Bronchial epithelial cell (primary cell): ENCODE measurements around the gene SLAMF6. TPM values are rescaled to one million over a fixed set of nuclear protein-coding genes. Genes with fewer than 3 reads are reported as not detected.

Experiments used
- DNase-seq: peaks from one replicate; pipeline ENCODE4 v3.0.0-alpha.2; 2010; ENCODE audit warnings: low read depth
- FAIRE-seq: peaks from 2 replicates; lab custom pipeline; 2011; peaks lifted over from hg19 to GRCh38; lab: Jason Lieb, UNC
- H3K27me3 ChIP-seq: 2 replicates; pipeline ENCODE4 v1.5.1; 2011; ENCODE audit warnings: low read length; ENCODE audit not compliant: control insufficient read depth, insufficient read depth
- H3K36me3 ChIP-seq: 2 replicates; pipeline ENCODE4 v1.5.1; 2011; ENCODE audit warnings: low read length; ENCODE audit not compliant: control insufficient read depth, insufficient read depth
- H3K4me3 ChIP-seq: 2 replicates; pipeline ENCODE4 v1.5.1; 2011; ENCODE audit warnings: mild to moderate bottlenecking, low read depth, low read length, control low read depth
- total RNA-seq: library from RNA; depleted of rRNA; stranded (reverse); fragments of >200 nt; gene quantifications from 2 replicates; pipeline ENCODE4 v1.2.1, GENCODE V29; 2014
- TF ChIP-seq, protein P1 (sequence below): IDR thresholded peaks from 2 replicates; pipeline ENCODE4 v1.5.1; 2011; ENCODE audit warnings: mild to moderate bottlenecking, moderate library complexity, low read length, control low read depth, inconsistent platforms; ENCODE audit not compliant: insufficient read depth, severe bottlenecking

The SLAMF6 gene
- total RNA-seq, 1 donor from 2014 or later = not detected

DNA sequence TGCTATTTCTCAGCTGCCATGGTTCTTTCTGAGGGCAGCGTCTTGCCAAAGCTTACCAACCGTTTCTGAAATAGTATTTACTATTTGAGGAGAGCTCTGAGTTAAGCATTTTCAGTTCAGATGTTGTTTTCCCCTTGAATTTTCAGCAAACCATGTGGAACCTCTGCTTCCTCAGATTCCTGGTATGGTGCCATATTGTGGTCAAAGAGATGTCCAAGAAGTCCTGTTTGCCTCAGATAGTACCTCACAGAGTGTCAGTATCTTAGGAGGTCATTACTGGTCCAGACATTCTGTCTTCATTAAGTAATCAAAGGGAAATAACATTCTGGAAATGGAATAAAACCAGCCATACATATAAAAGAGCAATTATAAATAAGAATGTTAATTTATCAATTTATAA, 86.1 kb downstream of the SLAMF6 start:
- Histone ChIP-seq H3K27me3 (no peaks in the 10 kb centered on the region), H3K4me3 (no peak overlapping the region), H3K36me3 (no peaks in the 10 kb centered on the region)
- DNase-seq = no peak
- no peak for FAIRE-seq
- TF ChIP-seq, protein P1, sequence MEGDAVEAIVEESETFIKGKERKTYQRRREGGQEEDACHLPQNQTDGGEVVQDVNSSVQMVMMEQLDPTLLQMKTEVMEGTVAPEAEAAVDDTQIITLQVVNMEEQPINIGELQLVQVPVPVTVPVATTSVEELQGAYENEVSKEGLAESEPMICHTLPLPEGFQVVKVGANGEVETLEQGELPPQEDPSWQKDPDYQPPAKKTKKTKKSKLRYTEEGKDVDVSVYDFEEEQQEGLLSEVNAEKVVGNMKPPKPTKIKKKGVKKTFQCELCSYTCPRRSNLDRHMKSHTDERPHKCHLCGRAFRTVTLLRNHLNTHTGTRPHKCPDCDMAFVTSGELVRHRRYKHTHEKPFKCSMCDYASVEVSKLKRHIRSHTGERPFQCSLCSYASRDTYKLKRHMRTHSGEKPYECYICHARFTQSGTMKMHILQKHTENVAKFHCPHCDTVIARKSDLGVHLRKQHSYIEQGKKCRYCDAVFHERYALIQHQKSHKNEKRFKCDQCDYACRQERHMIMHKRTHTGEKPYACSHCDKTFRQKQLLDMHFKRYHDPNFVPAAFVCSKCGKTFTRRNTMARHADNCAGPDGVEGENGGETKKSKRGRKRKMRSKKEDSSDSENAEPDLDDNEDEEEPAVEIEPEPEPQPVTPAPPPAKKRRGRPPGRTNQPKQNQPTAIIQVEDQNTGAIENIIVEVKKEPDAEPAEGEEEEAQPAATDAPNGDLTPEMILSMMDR = no peak

Other genes starting within 250 kb of the SLAMF6 start
- 32.4 and 41.0 TPM in 2 replicates for gene PEX19, start 238.1 kb downstream of the SLAMF6 start, total RNA-seq
- 134 and 136 TPM in 2 replicates for gene COPA, start 180.0 kb downstream of the SLAMF6 start, total RNA-seq
- gene NCSTN, start 179.9 kb downstream of the SLAMF6 start, total RNA-seq = 27.9 and 36.7 TPM in 2 replicates
- gene NHLH1, start 156.2 kb downstream of the SLAMF6 start, total RNA-seq = not detected in 2 replicates
- gene VANGL2, start 122.7 kb downstream of the SLAMF6 start, total RNA-seq = 1.6 and 2.3 TPM in 2 replicates
- gene CD84, start 56.2 kb upstream of the SLAMF6 start, total RNA-seq = not detected in 2 replicates
- gene SLAMF1, start 123.8 kb upstream of the SLAMF6 start, total RNA-seq = not detected in 2 replicates
- not detected in 2 replicates for gene CD48, start 188.6 kb upstream of the SLAMF6 start, total RNA-seq
- gene SLAMF7, start 216.0 kb upstream of the SLAMF6 start, total RNA-seq = 0.79 and 3.3 TPM in 2 replicates